HG03469 (cell line): Measurements from ENCODE around the gene C11orf68.

Experiments used
- ATAC-seq: cut with Tn5 transposase; IDR thresholded peaks from one replicate; pipeline ENCODE4 v1.9.1; 2021; ENCODE audit warnings: mild to moderate bottlenecking, moderate library complexity, moderate number of reproducible peaks; ENCODE audit not compliant: unreplicated experiment

C11orf68 gene

DNA sequence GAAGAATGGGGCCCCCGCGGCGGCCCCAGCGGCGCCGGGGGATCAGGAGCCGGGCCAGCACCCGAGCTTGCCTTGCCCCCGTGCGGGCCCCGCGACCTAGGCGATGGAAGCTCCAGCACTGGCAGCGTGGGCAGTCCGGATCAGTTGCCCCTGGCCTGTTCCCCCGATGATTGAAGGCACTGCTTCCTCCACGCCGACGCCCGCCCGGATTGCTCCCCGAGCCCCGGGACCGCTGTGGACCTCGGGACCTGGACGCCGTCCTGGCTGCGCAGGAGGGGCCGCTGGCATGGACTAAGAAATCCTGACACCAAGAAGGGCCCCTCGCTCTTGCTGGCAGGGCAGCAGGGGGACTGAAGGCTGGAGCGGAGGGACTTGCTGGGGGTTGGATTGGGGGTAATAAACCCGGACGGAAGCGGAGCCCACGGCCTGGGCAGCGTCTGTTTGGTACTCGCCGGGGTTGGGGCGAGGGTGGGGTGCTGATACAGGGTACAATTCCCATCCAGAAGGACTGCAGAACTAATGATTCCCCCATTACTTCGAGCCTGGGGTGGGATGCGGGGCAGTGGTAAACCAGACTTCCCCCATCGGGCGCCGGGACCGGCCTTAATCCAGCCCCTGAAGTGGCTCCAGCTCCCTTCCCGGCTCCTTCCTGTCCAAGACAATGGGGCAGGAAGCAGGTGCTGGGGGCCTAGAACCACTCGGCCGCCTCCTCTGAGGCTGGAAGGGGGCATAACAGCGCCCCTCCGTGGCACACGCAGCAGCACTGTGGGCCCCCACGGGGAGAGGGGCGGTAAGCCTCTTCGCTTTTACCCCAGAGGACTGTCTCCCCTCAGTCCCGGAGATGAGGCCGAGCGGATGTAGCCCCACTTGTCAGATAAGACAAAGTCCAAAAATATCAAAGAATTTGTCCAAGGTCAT, 27.4 kb downstream of the C11orf68 start:
- no peak for ATAC-seq

DNA sequence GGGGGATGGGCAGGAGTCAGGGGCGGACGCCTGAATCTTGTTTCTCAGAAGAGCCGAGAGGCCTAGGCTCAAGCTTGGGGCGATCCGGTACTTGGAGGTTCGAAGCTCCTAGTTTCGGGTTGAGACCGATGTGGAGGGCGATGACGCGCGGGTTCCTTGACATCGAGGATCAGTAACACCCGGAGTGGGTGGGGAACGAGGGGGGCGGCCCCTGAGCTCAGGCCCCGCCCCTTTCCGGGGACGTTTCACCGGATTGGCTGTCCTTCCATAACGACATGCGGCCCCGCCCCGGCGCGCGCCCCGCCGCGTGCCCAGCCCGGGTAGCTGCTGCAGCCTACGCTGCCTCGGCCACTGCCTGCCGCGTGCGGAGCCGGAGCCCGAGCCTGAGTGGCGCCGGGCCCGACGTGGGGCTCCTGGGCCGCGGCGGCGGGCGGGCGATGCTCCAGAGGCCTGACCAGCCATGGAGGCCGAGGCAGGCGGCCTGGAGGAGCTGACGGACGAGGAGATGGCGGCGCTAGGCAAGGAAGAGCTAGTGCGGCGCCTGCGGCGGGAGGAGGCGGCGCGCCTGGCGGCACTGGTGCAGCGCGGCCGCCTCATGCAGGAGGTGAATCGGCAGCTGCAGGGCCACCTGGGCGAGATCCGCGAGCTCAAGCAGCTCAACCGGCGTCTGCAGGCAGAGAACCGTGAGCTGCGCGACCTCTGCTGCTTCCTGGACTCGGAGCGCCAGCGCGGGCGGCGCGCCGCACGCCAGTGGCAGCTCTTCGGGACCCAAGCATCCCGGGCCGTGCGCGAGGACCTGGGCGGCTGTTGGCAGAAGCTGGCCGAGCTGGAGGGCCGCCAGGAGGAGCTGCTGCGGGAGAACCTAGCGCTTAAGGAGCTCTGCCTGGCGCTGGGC, 28.3 kb downstream of the C11orf68 start, which contains the start of gene CCDC85B:
Gene CCDC85B (plus strand): TSS at position 350 of the 895 bp plus-strand sequence. CDS start 111 bp downstream, at position 461.
- ATAC-seq: no peak

GRCh38 chr11:65888163-65888814, 30.6 kb downstream of the C11orf68 start, which contains the start of gene FIBP:
Gene FIBP (minus strand): TSS chr11:65888471. CDS start chr11:65888418, 53 bp downstream.
- peak; percentile 25 for ATAC-seq

DNA sequence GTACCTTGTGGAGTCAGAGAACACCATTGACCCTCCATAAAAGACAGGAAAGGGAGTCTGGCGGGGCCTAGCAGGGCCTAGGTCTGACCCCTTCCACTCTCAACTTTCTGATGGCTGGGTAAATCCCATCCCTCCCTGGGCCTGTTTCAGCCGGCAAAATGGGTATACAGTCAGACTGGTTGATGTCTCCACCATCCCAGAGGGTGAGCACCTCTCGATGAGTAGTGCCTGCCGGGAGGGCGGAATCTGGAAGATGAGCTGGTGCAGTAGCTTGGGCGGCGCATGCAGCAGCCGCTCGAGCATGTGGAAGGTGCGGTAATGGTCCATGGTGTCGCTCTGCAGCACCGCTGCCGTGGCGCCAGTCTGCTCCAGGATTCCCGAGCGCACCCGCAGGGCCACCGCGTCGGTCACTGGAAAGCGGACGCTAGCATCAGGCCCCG, 31.1 kb downstream of the C11orf68 start:
- ATAC-seq: no peak

DNA sequence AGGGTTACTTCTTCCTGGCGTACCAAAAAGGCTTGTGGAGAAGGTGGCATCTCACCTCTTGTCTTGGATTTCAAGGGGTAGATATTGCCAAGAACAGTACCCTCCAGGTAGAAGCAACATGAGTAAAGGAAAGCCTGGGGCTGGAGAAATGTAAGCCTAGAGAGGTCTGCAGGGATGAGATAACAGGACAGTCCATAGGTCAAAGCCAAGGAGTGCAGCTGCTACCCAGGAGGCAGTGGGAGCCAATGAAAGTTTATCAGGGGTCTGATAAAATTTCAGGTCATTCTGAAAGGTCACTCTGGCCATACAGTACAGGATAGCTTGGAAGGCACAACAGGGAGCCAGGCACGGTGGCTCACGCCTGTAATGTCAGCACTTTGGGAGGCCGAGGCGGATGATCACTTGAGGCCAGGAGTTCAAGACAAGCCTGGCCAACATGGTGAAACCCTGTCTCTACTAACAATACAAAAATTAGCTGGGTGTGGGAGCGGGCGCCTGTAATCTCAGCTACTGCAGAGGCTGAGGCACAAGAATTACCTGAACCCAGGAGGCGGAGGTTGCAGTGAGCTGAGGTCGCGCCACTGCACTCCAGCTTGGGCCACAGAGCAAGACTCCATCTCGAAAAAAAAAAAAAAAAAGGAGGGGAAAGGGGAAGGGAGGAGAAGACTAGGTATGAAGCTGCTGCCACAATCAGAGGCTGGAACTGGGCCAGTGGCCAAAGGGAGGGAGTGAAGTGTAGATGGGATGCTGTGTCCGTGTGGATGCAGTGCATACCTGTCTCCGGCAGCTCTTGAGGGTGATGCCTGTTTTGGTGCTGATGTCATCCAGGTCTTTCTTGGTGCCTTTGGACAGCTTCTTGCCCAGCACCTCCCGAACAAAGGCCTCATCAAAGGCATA, 31.8 kb downstream of the C11orf68 start:
- ATAC-seq: no peak

DNA sequence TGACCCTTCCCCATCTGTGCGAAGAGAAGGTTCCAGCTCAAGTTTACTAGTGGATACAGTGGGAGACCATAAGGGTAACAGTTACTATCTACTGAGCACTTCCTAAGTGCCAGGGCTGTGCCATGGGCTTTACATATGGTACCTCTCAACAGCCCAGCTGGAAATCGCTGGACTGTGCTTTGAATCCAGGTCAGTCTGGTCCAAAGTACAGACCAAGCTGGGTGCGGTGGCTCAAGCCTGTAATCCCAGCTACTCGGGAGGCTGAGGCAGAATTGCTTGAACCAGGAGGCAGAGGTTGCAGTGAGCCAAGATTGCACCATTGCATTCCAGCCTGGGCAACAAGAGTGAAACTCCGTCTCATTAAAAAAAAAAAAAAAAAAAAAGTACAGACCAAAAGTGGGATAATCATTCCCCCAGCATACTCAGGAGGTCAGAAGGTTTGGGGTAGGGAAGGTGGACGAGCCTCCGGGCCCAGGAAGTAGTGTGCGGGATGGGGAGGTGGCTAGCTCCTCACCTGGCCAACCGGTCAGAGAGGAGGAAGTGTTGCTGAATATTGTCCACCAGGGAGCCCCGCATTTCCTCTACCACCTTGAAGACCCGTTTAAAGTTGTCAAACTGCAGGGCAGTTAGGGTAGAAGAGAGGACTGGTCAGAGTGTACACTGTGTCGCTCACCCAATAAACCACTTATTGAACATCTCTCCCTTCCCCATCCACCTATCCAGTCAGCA, 32.9 kb downstream of the C11orf68 start:
- no peak for ATAC-seq

- ATAC-seq: no peak
Observed at GRCh38 chr11:65885231-65885630, 33.6 kb downstream of the C11orf68 start.

DNA sequence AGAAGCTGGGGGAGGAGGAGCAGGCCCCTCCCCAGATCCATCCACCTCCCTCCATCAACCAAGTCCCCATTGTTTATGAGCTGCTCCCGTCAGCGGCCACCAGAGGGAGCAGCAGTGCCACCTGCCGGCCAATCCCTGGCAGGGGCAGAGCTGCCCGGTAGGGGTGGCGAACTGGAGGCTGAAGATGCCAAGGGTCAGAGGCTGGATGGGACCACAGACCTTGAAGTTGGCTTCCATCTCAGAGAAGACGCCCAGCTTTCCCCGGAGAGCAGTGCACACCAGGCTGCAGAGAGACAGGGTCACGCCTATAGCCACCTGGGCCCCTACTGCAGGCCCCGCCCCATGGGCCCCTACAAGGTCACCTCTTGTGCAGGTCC, 34.2 kb downstream of the C11orf68 start:
- ATAC-seq: no peak

- no peak for ATAC-seq
Observed at GRCh38 chr11:65883786-65884715, 34.8 kb downstream of the C11orf68 start.

DNA sequence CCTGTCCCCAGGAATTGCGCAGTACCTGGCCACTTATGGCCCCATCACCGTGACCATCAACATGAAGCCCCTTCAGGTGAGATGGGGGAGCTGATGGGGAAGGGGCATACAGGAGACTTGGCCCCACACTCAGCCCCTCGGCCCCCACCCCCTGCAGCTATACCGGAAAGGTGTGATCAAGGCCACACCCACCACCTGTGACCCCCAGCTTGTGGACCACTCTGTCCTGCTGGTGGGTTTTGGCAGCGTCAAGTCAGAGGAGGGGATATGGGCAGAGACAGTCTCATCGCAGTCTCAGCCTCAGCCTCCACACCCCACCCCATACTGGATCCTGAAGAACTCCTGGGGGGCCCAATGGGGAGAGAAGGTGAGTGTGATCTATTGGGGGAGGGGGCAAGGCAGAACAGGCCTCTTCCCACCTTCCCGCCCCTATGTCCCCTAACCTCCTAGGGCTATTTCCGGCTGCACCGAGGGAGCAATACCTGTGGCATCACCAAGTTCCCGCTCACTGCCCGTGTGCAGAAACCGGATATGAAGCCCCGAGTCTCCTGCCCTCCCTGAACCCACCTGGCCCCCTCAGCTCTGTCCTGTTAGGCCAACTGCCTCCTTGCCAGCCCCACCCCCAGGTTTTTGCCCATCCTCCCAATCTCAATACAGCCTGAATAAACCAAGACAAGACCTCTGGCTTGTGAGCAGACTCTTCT, 35.7 kb downstream of the C11orf68 start:
- ATAC-seq: no peak

DNA sequence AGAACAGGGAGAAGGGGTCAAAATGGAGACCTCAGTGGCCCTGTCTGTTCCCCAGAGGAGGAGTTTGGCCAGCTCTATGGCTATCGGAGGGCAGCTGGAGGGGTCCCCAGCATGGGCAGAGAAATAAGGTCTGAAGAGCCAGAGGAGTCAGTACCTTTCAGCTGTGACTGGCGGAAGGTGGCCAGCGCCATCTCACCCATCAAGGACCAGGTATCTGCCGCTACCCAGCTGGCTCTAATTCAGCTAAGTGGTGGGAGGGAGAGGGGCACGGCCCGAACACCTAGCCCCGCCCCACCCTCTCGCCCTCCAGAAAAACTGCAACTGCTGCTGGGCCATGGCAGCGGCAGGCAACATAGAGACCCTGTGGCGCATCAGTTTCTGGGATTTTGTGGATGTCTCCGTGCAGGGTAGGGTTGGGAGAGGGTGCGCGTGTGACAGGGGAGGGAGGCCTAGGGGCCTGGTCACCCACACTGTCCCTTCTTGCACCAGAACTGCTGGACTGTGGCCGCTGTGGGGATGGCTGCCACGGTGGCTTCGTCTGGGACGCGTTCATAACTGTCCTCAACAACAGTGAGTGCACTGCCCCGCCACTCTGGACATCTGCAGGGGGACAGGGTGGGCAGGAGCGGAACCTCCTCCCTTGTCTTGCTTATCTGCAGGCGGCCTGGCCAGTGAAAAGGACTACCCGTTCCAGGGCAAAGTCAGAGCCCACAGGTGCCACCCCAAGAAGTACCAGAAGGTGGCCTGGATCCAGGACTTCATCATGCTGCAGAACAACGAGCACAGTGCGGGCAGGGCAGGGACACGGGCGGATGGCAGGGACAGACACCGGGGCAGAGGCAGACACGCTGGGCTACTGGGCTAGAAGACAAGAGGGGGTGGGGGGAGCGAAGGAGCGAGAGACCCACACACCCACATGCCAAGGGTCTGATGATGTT, 36.5 kb downstream of the C11orf68 start:
- ATAC-seq: no peak

GRCh38 chr11:65880844-65881421, 37.9 kb downstream of the C11orf68 start:
- no peak for ATAC-seq

DNA sequence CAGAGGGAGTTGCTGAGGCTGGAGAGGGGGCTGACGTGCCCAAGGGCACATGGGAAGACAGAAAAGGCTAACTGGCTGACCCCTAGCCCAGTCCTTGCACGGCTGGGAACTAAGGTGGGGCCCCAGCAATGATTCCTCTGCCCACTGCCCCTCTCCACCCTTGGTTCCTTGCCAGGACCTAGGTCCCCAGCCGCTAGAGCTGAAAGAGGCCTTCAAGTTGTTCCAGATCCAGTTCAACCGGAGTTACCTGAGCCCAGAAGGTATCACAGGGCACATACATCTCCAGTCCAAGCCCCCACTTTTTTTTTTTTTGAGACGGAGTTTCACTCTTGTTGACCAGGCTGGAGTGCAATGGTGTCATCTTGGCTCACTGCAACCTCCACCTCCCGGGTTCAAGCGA, 38.8 kb downstream of the C11orf68 start:
- no peak for ATAC-seq

- no peak for ATAC-seq
Observed at GRCh38 chr11:65879617-65880016, 39.2 kb downstream of the C11orf68 start, which contains the start of gene CTSW. Gene CTSW (plus strand): TSS chr11:65879837. CDS start chr11:65879855, 18 bp downstream.

DNA sequence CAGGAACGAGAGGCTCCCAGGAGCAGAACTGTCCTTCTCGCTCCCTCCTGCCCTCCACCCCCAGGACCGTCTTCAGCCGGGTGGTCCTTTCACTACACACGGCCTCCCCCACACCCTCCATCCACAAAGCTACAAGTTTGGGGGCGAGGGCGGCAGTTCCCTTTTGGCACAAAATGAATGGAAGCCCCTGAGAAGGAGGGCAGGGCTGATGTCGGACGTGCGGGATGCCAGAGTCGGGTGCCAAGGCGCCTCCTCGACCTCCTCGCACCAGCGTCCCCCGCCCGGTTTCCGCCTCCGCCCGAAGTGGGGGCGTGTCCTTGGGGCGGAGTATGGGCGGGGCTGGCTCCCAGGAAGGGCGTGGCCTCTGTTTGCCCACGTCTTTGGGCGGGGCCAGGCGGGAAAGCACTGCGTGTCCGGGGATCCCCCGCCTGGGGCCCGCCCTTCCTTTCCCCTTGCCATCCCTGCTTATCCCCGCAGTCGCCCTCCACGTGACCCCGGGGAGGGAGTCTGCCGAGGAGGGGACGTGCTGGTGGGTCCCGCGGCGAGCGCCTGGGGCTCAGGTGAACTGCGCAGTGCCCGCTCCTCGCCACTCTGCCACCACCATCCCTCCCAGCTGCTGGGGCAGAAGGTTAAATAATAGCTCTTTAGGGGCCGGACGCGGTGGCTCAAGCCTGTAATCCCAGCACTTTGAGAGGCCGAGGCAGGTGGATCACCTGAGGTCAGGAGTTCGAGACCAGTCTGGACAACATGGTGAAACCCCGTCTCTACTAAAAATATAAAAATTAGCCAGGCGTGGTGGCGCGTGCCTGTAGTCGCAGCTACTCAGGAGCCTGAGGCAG, 45.3 kb downstream of the C11orf68 start:
- ATAC-seq: peak; percentile 60
